Measurements from ENCODE around the gene ZNF829. TPM values are rescaled to one million over a fixed set of nuclear protein-coding genes. Genes with fewer than 3 reads are reported as not detected.
A peak's percentile ranks its signal among the peaks of the same experiment; 100 is the strongest.

The ZNF829 gene
- total and polyA plus RNA-seq, 2 experiments from 2014 or later = 5.9 to 8.5 TPM

DNA sequence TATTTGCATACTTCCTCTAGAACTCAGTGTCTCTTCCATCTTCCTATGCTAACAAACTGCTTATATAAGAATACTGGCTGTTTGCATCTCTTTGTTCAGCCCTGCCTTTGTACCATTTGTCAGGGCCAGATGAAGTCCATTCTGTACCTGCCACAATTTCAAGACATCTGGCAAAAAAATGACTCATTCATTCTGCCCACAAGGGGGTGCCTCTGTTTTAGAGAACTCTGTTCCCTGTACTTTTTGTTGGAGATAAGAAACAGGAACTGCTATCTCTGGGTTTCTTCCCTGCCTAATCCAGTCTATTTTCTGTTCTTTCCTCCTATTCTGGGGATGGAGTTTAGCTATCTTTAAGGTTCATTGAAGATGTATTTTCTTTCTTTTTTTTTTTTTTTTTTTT is 23.1 kb upstream of the ZNF829 start:
- Mint-ChIP-seq H3K36me3 (ENCODE audit: low read depth) (peaks cover 80% of the 10 kb centered on the region), H3K27ac (no peak overlapping the region)

DNA sequence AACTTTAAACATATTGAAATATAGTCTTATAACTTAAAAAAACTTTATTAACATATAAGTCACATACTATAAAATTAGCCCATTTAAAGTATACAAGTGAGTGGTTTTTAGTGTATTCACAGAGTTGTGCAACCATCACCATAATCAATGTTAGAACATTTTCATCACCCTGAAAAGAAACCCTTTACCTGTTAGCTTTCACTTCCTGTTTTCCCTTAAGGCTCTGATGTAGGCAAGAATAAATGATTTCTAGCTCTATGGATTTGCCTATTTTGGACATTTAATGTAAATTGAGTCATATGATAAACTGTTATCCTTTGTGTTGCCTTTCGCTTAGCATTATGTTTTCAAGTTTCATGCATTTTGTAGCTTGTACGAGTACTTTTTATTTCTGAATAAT is 15.6 kb upstream of the ZNF829 start:
- no peak overlapping the region for H2AFZ ChIP-seq
- no peaks in the 10 kb centered on the region for H3K79me2 ChIP-seq (replicated peaks; ENCODE audit: insufficient read depth)
- ATAC-seq (no peak), DNase-seq (ENCODE audit: low spot score) (no peak)
- H3K4me2 ChIP-seq = no peak overlapping the region
- no peak overlapping the region for H3K4me3 Mint-ChIP-seq
- H3K36me3 ChIP-seq (ENCODE audit: insufficient read depth) = peaks cover 3% of the 10 kb centered on the region; the same call in 1 of the 2 replicates
- H3K9me2 ChIP-seq (ENCODE audit: insufficient read depth) = no peaks in the 10 kb centered on the region
- no peaks in the 10 kb centered on the region for H4K20me1 ChIP-seq (replicated peaks; ENCODE audit: insufficient read depth)
- no peak overlapping the region for H3K4me3 ChIP-seq
- H3K27me3 Mint-ChIP-seq (ENCODE audit: insufficient read depth, low read depth, poor library complexity) = no peaks in the 10 kb centered on the region
- peaks cover 79% of the 10 kb centered on the region for H3K9me3 Mint-ChIP-seq
- no peaks in the 10 kb centered on the region for H3K4me1 Mint-ChIP-seq
- TF ChIP-seq STAT1 (IDR thresholded peaks at IDR 0.05; ENCODE audit: unreplicated experiment) (no peak), JUNB (IDR thresholded peaks at IDR 0.05; ENCODE audit: unreplicated experiment) (no peak), EZH2phosphoT487 (IDR thresholded peaks at IDR 0.05; ENCODE audit: unreplicated experiment) (no peak), NANOG (IDR thresholded peaks at IDR 0.05; ENCODE audit: borderline replicate concordance) (no peak), EZH2 (IDR thresholded peaks at IDR 0.05; ENCODE audit: low read depth, unreplicated experiment) (no peak)
- H3K4me1 ChIP-seq (ENCODE audit: insufficient read depth) = no peaks in the 10 kb centered on the region
- peaks cover 64% of the 10 kb centered on the region for H3K36me3 Mint-ChIP-seq (ENCODE audit: low read depth)
- no peaks in the 10 kb centered on the region for H3K27me3 ChIP-seq (ENCODE audit: insufficient read depth)
- no peaks in the 10 kb centered on the region for H3F3A ChIP-seq (replicated peaks; ENCODE audit: low read depth)
- no peak overlapping the region for H3K27ac ChIP-seq (ENCODE audit: low read depth)
- no peak overlapping the region for H3K27ac Mint-ChIP-seq

More for the DNA sequence above, 23.1 kb upstream of the ZNF829 start:
- Histone ChIP-seq H3K4me1 (ENCODE audit: insufficient read depth) (no peaks in the 10 kb centered on the region), H3K9me2 (ENCODE audit: insufficient read depth) (no peaks in the 10 kb centered on the region), H3K4me2 (no peak overlapping the region), H3F3A (replicated peaks; ENCODE audit: low read depth) (no peaks in the 10 kb centered on the region), H3K4me3 (no peak overlapping the region), H3K79me2 (replicated peaks; ENCODE audit: insufficient read depth) (no peaks in the 10 kb centered on the region), H2AFZ (no peak overlapping the region), H3K36me3 (ENCODE audit: insufficient read depth) (0 out of 2 replicates have a peak, but pooled peaks cover 5% of the 10 kb centered on the region), H3K27ac (ENCODE audit: low read depth) (no peak overlapping the region), H4K20me1 (replicated peaks; ENCODE audit: insufficient read depth) (no peaks in the 10 kb centered on the region), H3K27me3 (ENCODE audit: insufficient read depth) (no peaks in the 10 kb centered on the region)
- TF ChIP-seq EZH2phosphoT487 (IDR thresholded peaks at IDR 0.05; ENCODE audit: unreplicated experiment) (no peak), ZNF114 (CRISPR knock-in tag; IDR thresholded peaks at IDR 0.05) (no peak), EZH2 (IDR thresholded peaks at IDR 0.05; ENCODE audit: low read depth, unreplicated experiment) (no peak)
- TF ChIP-seq, protein P1, sequence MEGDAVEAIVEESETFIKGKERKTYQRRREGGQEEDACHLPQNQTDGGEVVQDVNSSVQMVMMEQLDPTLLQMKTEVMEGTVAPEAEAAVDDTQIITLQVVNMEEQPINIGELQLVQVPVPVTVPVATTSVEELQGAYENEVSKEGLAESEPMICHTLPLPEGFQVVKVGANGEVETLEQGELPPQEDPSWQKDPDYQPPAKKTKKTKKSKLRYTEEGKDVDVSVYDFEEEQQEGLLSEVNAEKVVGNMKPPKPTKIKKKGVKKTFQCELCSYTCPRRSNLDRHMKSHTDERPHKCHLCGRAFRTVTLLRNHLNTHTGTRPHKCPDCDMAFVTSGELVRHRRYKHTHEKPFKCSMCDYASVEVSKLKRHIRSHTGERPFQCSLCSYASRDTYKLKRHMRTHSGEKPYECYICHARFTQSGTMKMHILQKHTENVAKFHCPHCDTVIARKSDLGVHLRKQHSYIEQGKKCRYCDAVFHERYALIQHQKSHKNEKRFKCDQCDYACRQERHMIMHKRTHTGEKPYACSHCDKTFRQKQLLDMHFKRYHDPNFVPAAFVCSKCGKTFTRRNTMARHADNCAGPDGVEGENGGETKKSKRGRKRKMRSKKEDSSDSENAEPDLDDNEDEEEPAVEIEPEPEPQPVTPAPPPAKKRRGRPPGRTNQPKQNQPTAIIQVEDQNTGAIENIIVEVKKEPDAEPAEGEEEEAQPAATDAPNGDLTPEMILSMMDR (conservative IDR thresholded peaks at IDR 0.05; ENCODE audit: low read depth in 2 of 2) = peak; percentile 58 to 62
- Mint-ChIP-seq H3K4me1 (no peaks in the 10 kb centered on the region), H3K27me3 (ENCODE audit: insufficient read depth, low read depth, poor library complexity) (no peaks in the 10 kb centered on the region), H3K4me3 (no peak overlapping the region), H3K9me3 (peaks cover 77% of the 10 kb centered on the region)
- ATAC-seq (no peak), DNase-seq (ENCODE audit: low spot score) (peak; percentile 52)

DNA sequence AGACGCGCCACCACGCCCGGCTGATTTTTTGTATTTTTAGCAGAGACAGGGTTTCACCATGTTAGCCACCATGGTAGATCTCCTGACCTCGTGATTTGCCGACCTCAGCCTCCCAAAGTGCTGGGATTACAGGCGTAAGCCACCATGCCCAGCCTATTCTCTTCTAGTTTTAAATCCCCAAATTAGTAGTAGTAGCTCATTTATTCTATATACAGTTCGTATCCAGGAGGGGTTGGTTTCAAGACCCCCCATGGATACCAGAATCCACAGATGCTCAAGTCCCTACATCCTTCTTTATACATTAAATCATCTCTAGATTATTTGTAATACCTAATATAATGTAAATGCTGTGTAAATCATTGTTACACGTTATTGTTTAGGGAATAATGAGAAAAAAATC is 2.0 kb upstream of the ZNF829 start:
- DNase-seq (ENCODE audit: low spot score) = no peak
- H3K4me3 ChIP-seq = no peak overlapping the region
- H2AFZ ChIP-seq = no peak overlapping the region
- no peaks in the 10 kb centered on the region for H4K20me1 ChIP-seq (replicated peaks; ENCODE audit: insufficient read depth)
- no peaks in the 10 kb centered on the region for H3K79me2 ChIP-seq (replicated peaks; ENCODE audit: insufficient read depth)
- no peaks in the 10 kb centered on the region for H3F3A ChIP-seq (replicated peaks; ENCODE audit: low read depth)
- TF ChIP-seq JUNB (IDR thresholded peaks at IDR 0.05; ENCODE audit: unreplicated experiment) (no peak), ZNF331 (CRISPR knock-in tag; IDR thresholded peaks at IDR 0.05; ENCODE audit: low read depth) (no peak), ZNF114 (CRISPR knock-in tag; IDR thresholded peaks at IDR 0.05) (no peak), EZH2phosphoT487 (IDR thresholded peaks at IDR 0.05; ENCODE audit: unreplicated experiment) (no peak)
- H3K36me3 ChIP-seq (ENCODE audit: insufficient read depth) = no peaks in the 10 kb centered on the region
- H3K4me2 ChIP-seq = no peak overlapping the region
- no peaks in the 10 kb centered on the region for H3K27me3 Mint-ChIP-seq (ENCODE audit: insufficient read depth, low read depth, poor library complexity)
- H3K27ac ChIP-seq (ENCODE audit: low read depth) = no peak overlapping the region
- H3K27me3 ChIP-seq (ENCODE audit: insufficient read depth) = no peaks in the 10 kb centered on the region
- no peak overlapping the region for H3K4me3 Mint-ChIP-seq
- H3K9me2 ChIP-seq (ENCODE audit: insufficient read depth) = 0 out of 2 replicates have a peak, but pooled peaks cover 2% of the 10 kb centered on the region
- H3K4me1 Mint-ChIP-seq = peaks cover 10% of the 10 kb centered on the region
- H3K36me3 Mint-ChIP-seq (ENCODE audit: low read depth) = peaks cover 61% of the 10 kb centered on the region
- H3K9me3 Mint-ChIP-seq = peaks cover 45% of the 10 kb centered on the region
- H3K27ac Mint-ChIP-seq = no peak overlapping the region
- no peak for ATAC-seq
- no peaks in the 10 kb centered on the region for H3K4me1 ChIP-seq (ENCODE audit: insufficient read depth)

All from GM23338 (cell line).